Suprapubic skin (tissue), 4 donors: ENCODE results near the gene PTBP3. TPM values are rescaled to one million over a fixed set of nuclear protein-coding genes. Genes with fewer than 3 reads are reported as not detected.
"Not testable (repeated sequence)": the region's sequence is repeated elsewhere in the genome, so short reads cannot be mapped to it uniquely, and the experiment has no call there.

Source experiments
- DNase-seq, 2 donors: peaks; one replicate each; pipeline ENCODE4 v3.0.0-alpha.2; 2019; ENCODE audit warnings: low spot score in 2 of 2
- H3K27ac ChIP-seq: fragments of 200-600 bp; sonication (generic); one replicate; pipeline ENCODE4 v1.5.1; 2019
- H3K27me3 ChIP-seq: fragments of 200-600 bp; sonication (generic); one replicate; pipeline ENCODE4 v1.5.1; 2019
- H3K36me3 ChIP-seq: fragments of 200-600 bp; sonication (generic); one replicate; pipeline ENCODE4 v1.5.1; 2019
- H3K4me1 ChIP-seq: fragments of 200-600 bp; sonication (generic); one replicate; pipeline ENCODE4 v1.5.1; 2019
- H3K4me3 ChIP-seq: fragments of 200-600 bp; sonication (generic); one replicate; pipeline ENCODE4 v1.5.1; 2019; ENCODE audit warnings: mild to moderate bottlenecking
- H3K9me3 ChIP-seq: fragments of 200-600 bp; sonication (generic); one replicate; pipeline ENCODE4 v1.5.1; 2019
- EP300 ChIP-seq: sonication (generic); formaldehyde crosslinking; IDR thresholded peaks from one replicate; pipeline ENCODE4 v1.6.1; 2017; ENCODE audit warnings: antibody characterized with exemption
- POLR2A ChIP-seq, 2 donors: fragments of 450-650 bp; IDR thresholded peaks; one replicate each; pipeline ENCODE4 v1.6.1; 2017; ENCODE audit warnings: antibody characterized with exemption in 2 of 2, mild to moderate bottlenecking in 2 of 2, moderate library complexity in 2 of 2
- POLR2AphosphoS5 ChIP-seq, 3 donors: sonication (generic); formaldehyde crosslinking; IDR thresholded peaks; one replicate each; pipeline ENCODE4 v1.6.1; 2017; ENCODE audit warnings: antibody characterized with exemption in 3 of 3
- WGBS: methylation state at CpG from one replicate; pipeline ENCODE4 v1.1.5; 2018; 5-methylcytosine and 5-hydroxymethylcytosine counted together
- total RNA-seq, 4 donors: library from RNA; depleted of rRNA; stranded (reverse); fragments of >200 nt; gene quantifications; one replicate each; pipeline ENCODE4 v1.1.0, GENCODE V29; 2016
- TF ChIP-seq, protein P1 (sequence below), 2 donors: fragments of 200-600 bp in 1 of 2; fragments of 450-650 bp in 1 of 2; sonication (generic) in 1 of 2; IDR thresholded peaks; one replicate each; pipeline ENCODE4 v1.5.1; 2016 to 2019; ENCODE audit warnings: antibody characterized with exemption in 2 of 2, mild to moderate bottlenecking in 1 of 2, moderate library complexity in 1 of 2

PTBP3 gene
- total RNA-seq, 4 donors from 2014 or later: 90.4 to 333 (median 168) TPM

DNA sequence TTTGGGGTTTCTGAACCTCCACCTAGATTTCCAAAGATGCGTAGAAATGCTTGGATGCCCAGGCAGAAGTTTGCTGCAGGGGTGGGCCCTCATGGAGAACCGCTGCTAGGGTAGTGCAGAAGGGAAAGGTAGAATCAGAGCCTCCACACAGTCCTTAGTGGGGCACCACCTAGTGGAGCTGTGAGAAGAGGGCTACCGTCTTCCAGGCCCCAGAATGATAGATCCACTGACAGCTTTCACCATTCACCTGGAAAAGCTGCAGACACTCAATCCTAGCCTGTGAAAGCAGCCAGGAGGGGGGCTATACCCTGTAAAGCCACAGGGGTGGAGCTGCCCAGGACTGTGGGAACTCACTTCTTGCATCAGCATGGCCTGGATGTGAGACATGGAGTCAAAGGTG is 33.2 kb upstream of the PTBP3 start:
- Histone ChIP-seq H3K36me3 (no peaks in the 10 kb centered on the region), H3K4me1 (peaks cover 2% of the 10 kb centered on the region), H3K4me3 (no peak overlapping the region), H3K27me3 (no peaks in the 10 kb centered on the region), H3K27ac (no peak overlapping the region), H3K9me3 (no peaks in the 10 kb centered on the region)
- DNase-seq: no peak
- TF ChIP-seq POLR2A (IDR thresholded peaks at IDR 0.05) (no peak), EP300 (no peak), POLR2AphosphoS5 (IDR thresholded peaks at IDR 0.05) (no peak)
- TF ChIP-seq, protein P1, sequence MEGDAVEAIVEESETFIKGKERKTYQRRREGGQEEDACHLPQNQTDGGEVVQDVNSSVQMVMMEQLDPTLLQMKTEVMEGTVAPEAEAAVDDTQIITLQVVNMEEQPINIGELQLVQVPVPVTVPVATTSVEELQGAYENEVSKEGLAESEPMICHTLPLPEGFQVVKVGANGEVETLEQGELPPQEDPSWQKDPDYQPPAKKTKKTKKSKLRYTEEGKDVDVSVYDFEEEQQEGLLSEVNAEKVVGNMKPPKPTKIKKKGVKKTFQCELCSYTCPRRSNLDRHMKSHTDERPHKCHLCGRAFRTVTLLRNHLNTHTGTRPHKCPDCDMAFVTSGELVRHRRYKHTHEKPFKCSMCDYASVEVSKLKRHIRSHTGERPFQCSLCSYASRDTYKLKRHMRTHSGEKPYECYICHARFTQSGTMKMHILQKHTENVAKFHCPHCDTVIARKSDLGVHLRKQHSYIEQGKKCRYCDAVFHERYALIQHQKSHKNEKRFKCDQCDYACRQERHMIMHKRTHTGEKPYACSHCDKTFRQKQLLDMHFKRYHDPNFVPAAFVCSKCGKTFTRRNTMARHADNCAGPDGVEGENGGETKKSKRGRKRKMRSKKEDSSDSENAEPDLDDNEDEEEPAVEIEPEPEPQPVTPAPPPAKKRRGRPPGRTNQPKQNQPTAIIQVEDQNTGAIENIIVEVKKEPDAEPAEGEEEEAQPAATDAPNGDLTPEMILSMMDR (IDR thresholded peaks at IDR 0.05): no peak
- WGBS: 81% methylated on average over 3 of the region's 3 CpGs

DNA sequence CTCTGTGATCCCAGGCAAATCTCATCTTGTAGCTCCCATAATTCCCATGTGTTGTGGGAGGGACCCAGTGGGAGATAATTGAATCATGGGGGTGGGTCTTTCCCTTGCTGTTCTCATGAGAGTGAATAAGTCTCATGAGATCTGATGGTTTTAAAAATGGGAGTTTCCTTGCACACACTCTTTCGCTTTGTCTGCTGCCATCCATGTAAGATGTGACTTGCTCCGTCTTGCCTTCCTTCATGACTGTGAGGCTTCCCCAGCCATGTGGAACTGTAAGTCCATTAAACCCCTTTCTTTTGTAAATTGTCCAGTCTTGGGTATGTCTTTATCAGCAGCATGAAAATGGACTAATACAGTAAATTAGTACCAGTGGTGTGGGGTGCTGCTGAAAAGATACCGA is 31.8 kb upstream of the PTBP3 start:
- not testable (repeated sequence) for H3K4me3 ChIP-seq, DNase-seq, H3K27ac ChIP-seq, H3K36me3 ChIP-seq, H3K4me1 ChIP-seq, H3K27me3 ChIP-seq, H3K9me3 ChIP-seq
- 98% methylated on average over 3 of the region's 3 CpGs for WGBS

DNA sequence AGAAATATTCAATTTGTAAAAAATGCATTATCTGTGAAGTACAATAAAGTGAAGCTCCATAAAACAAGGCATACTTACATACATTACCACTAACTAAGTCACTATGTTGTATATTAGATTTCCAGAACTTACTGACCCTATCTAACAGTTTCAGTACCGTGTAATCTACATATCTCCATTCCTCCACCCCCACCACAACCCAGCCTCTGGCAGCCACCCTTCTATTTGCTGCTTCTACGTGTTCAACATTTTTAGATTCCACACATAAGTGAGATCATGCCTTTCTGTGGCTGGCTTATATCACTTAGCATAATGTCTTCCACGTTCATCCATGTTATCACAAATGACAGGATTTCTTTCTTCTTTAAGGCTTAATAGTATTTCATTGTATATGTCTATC is 31.3 kb upstream of the PTBP3 start:
- H3K27me3 ChIP-seq: no peaks in the 10 kb centered on the region
- peaks cover 3% of the 10 kb centered on the region for H3K4me1 ChIP-seq
- H3K9me3 ChIP-seq: no peaks in the 10 kb centered on the region
- WGBS: 88% methylated on average over 3 of the region's 3 CpGs
- H3K36me3 ChIP-seq: no peaks in the 10 kb centered on the region
- TF ChIP-seq POLR2AphosphoS5 (IDR thresholded peaks at IDR 0.05): no peak
- TF ChIP-seq, protein P1 (IDR thresholded peaks at IDR 0.05): no peak
- no peak for TF ChIP-seq EP300
- no peak for TF ChIP-seq POLR2A (IDR thresholded peaks at IDR 0.05)
- no peak overlapping the region for H3K27ac ChIP-seq
- no peak for DNase-seq
- no peak overlapping the region for H3K4me3 ChIP-seq

GRCh38 chr9:112361601-112362000 is 28.2 kb upstream of the PTBP3 start:
- H3K9me3 ChIP-seq: no peaks in the 10 kb centered on the region
- WGBS: 15% methylated on average over 4 of the region's 4 CpGs
- DNase-seq: no peak

DNA sequence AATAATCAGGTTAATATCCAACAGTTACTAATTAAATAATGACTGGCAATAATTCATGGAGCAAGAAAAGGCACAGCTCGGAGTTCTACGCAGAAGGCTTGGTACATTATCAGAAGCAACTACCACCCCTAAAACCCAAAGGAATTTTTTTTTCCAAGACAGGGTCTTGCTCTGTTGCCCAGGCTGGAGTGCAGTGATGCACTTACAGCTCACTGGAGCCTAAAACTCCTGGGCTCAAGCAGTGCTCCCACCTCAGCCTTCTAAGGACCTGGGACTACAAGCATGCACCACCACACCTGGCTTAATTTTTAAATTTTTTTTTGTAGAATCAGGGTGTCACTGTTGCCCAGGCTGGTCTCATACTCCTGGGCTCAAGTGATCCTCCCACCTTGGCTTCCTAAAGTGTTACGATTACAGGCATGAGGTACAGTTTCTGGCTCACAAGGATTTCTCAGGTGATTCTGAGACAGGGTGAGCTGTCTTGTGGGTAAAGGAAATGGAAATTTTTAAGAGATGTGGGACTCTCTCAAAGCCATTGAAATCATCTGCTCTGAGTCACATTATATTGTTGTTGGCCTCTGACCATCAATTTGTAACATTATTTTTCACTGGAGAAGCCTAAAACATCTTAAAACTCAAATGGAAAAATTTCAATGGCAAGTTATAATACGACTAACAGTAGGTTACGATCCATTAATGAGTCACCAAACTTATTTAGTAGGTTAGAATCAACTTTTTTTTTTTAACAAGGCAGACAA is 26.8 kb upstream of the PTBP3 start:
- no peak overlapping the region for H3K27ac ChIP-seq
- H3K36me3 ChIP-seq: no peaks in the 10 kb centered on the region
- no peak for DNase-seq
- peaks cover 3% of the 10 kb centered on the region for H3K4me1 ChIP-seq
- WGBS: 63% methylated on average over 5 of the region's 5 CpGs
- TF ChIP-seq EP300 (no peak), POLR2A (IDR thresholded peaks at IDR 0.05) (no peak), POLR2AphosphoS5 (IDR thresholded peaks at IDR 0.05) (no peak)
- TF ChIP-seq, protein P1 (IDR thresholded peaks at IDR 0.05): no peak
- no peak overlapping the region for H3K4me3 ChIP-seq
- no peaks in the 10 kb centered on the region for H3K9me3 ChIP-seq
- no peaks in the 10 kb centered on the region for H3K27me3 ChIP-seq

More at GRCh38 chr9:112361601-112362000, 28.2 kb upstream of the PTBP3 start:
- TF ChIP-seq, protein P1 (IDR thresholded peaks at IDR 0.05): peak; percentile 17 to 45
- no peak for TF ChIP-seq EP300
- Histone ChIP-seq H3K4me1 (peaks cover 3% of the 10 kb centered on the region), H3K27me3 (no peaks in the 10 kb centered on the region), H3K4me3 (no peak overlapping the region), H3K27ac (no peak overlapping the region), H3K36me3 (no peaks in the 10 kb centered on the region)
